ENCODE data around the gene PLCL2. TPM values are rescaled to one million over a fixed set of nuclear protein-coding genes. Genes with fewer than 3 reads are reported as not detected.

Gene PLCL2
- total RNA-seq, 2 experiments from 2014 or later = 53.2 to 58.0 TPM

DNA sequence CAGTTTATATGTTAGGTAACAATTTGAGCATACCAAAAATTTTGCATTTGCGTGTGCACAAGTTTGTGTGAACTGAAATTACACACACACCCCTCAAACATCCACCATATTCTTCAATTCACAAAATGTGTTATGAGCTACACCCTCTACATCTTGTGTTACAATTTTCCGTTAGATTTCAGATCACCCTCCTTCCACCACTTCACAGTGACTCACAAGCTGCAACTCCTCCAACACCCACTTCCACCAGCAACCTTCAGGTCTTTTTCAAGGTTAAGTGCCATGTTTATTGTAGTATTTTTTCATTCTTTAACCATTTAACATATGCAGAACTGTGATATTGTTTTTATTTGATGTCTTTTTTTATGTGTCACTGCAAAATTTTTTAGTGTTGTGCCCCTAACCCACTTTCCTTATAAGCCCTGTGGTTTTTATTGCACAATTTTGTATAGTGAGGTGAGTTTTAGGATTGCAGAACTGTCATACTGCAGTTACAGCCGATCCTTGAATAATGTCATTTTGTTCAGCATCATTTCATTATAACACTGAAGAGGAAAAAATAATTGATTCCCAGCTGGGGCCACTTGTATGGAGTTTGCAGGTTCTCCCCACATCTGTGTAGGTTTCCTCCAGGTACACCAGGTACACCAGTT, 148.9 kb downstream of the PLCL2 start:
- H3K27me3 Mint-ChIP-seq = no peaks in the 10 kb centered on the region
- POLR2A ChIA-PET = no interaction called here
- ATAC-seq (ENCODE audit: low read depth) (peak; percentile 56), DNase-seq (no peak)
- no peaks in the 10 kb centered on the region for H3K9me3 Mint-ChIP-seq
- H3K36me3 Mint-ChIP-seq = peaks cover 31% of the 10 kb centered on the region
- no peak overlapping the region for H3K27ac Mint-ChIP-seq
- H3K4me1 Mint-ChIP-seq = peaks cover 47% of the 10 kb centered on the region
- no peak overlapping the region for H3K4me3 Mint-ChIP-seq

DNA sequence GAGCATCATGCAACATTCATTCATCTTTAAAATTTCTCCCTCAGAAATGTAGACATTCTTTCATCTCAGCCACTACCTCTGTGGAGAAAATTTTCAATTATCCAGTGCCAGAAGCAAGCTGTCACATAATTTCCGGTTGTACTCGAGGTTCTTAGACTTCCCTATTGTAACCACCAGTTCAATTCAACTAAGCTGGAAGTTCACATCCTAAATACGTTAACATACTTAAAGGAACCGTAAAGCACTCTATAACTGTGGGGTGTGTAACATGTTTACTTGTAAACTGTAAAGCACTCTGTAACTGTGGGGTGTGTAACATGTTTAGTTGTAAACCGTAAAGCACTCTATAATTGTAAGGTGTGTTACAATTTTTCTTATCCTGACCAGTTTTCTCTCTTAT, 150.3 kb downstream of the PLCL2 start:
- ATAC-seq (ENCODE audit: low read depth) = no peak
- H3K9me3 Mint-ChIP-seq = no peaks in the 10 kb centered on the region

DNA sequence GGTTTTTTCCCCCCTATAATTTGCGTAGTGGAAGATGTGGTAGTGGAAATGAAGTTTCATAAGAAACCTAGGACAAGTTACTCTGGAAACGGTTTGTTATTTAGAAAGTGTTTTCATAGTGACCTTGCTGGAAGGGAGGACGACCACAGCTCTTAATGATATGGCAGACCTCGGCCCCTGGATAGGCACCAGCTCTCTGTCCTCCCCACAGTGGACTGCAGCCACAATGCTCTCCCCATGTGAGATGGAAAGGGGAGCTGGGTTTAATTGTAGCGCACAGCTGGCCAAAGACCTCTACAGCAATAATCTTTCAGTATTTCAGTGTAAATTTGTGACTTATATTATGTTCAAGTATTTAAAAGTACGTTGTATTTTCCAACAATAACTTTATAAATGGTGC, 151.2 kb downstream of the PLCL2 start:
- no peak for ATAC-seq (ENCODE audit: low read depth)
- H3K36me3 Mint-ChIP-seq = peaks cover 35% of the 10 kb centered on the region
- peaks cover 44% of the 10 kb centered on the region for H3K4me1 Mint-ChIP-seq
- POLR2A ChIA-PET = interaction anchor here (1.4 kb wide), 1 partner anchor 152 kb away, joined by 3 read pairs; no protein-coding TSS in a partner anchor
- H3K9me3 Mint-ChIP-seq = no peaks in the 10 kb centered on the region
- no peaks in the 10 kb centered on the region for H3K27me3 Mint-ChIP-seq
- H3K27ac Mint-ChIP-seq = no peak overlapping the region
- H3K4me3 Mint-ChIP-seq = no peak overlapping the region
- no peak for DNase-seq

More for the DNA sequence above, 150.3 kb downstream of the PLCL2 start:
- Mint-ChIP-seq H3K27me3 (no peaks in the 10 kb centered on the region), H3K4me3 (no peak overlapping the region), H3K36me3 (peaks cover 31% of the 10 kb centered on the region), H3K27ac (peak overlapping the region; percentile 22), H3K4me1 (peaks cover 49% of the 10 kb centered on the region)
- POLR2A ChIA-PET = interaction anchor here (1.4 kb wide), 1 partner anchor 151 kb away, joined by 3 read pairs; no protein-coding TSS in a partner anchor
- no peak for DNase-seq

DNA sequence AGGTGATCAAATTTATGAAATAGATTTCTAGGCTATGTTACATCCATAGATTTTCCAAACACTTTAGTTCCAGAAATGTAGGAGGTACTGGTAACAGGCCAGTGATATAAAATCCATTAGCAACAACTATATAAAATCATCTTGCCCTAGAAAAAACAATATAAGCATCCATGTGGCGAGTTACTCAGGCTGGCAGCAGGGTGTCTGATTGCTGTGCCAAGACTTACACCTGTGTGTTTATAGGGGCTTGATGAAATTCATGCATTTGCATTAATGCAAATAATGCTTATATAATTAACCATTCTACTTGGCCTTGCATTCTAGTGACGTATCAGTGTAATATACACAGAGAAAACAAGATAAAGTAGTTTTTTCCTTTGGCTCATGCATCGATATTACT, 153.4 kb downstream of the PLCL2 start:
- no peaks in the 10 kb centered on the region for H3K27me3 Mint-ChIP-seq
- H3K36me3 Mint-ChIP-seq = peaks cover 40% of the 10 kb centered on the region
- H3K4me3 Mint-ChIP-seq = no peak overlapping the region
- no peak overlapping the region for H3K27ac Mint-ChIP-seq
- DNase-seq (no peak), ATAC-seq (ENCODE audit: low read depth) (no peak)
- peaks cover 32% of the 10 kb centered on the region for H3K4me1 Mint-ChIP-seq
- POLR2A ChIA-PET = no interaction called here
- no peaks in the 10 kb centered on the region for H3K9me3 Mint-ChIP-seq

DNA sequence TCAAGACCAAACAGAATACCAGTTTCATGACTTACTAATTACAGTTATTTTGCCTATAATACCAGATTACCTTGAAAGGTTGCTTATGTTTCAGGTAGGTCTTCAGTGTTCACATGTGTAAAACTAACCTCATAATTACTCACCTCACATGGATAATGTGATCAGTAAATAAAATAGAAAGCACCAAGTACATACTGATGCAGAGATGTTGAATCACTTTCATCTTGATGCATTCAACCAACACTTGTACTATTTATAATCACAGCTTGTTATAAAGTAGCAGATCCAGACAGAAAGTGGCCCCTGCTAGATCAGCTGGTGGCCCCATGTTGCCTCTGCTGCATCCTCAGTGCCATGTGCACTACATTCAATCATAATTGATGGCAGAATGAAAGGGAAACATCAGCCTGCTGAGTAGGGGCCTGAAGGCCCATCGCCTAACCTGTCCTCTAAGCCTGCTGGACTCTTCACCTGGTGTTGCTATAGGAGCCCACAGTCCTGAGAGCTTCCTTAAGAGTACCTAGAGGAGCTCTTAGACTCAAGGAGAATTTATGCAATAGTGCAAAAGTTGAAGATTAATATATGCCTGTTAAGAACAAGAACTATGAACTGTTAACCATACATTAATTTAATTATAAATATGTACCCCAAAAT, 154.3 kb downstream of the PLCL2 start:
- Mint-ChIP-seq H3K4me3 (no peak overlapping the region), H3K4me1 (peaks cover 27% of the 10 kb centered on the region), H3K27ac (no peak overlapping the region), H3K36me3 (peaks cover 45% of the 10 kb centered on the region), H3K27me3 (no peaks in the 10 kb centered on the region), H3K9me3 (no peaks in the 10 kb centered on the region)
- no peak for DNase-seq
- no peak for ATAC-seq (ENCODE audit: low read depth)
- POLR2A ChIA-PET = no interaction called here

DNA sequence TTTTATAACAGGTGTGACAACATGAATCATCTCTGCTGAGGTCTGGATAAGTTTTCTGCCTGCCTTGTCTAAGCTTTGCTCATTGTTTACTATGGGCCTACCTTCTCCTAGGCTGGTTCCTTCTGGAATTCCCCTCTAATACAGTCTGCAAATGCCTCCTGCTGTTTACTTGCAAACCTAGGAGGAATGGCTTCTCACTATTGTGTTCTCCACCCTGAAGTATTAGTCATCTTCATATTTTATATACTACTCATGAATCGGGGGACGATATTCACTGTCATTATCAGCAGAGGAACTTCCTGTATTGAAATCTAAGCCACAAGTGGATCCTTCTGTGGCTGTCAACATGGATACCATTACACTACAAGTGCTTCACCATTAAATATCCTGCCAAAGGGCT, 154.8 kb downstream of the PLCL2 start:
- H3K27ac Mint-ChIP-seq = peak overlapping the region; percentile 68

DNA sequence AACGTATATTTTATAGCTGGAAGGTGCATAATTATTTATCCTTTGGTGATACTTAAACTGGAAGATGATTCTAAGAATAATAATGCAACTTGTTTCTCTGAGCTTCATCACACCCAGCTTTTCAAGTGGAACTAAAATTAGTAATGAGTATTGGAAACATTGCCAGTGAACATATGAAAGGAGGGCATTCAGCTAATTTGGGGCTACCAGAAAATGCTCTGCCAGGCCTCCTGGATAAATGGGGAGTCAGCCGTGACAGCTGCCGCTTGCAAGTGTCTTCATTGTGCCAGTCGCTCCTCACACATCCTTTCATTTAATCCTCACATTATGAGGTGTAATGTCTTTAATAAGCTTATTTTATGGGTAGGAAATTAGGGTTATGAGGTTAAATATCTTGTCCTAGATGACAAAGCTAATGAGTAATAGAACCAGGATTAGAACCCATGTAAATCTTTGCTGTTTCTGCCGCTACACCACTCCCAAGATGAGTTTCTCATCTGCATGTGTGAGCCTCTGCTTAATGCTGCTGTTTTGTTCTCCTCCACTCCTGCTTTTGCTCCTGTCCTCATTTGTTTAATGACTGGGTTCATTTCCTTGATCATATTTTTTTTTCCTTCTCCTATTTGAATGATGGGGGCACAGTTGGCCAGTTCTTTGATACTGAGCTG, 155.7 kb downstream of the PLCL2 start:
- ATAC-seq (ENCODE audit: low read depth) (no peak), DNase-seq (no peak)
- Mint-ChIP-seq H3K27ac (no peak overlapping the region), H3K4me3 (no peak overlapping the region), H3K4me1 (peaks cover 17% of the 10 kb centered on the region), H3K9me3 (no peaks in the 10 kb centered on the region), H3K36me3 (peaks cover 44% of the 10 kb centered on the region), H3K27me3 (no peaks in the 10 kb centered on the region)
- POLR2A ChIA-PET = interaction anchor here (0.7 kb wide), 1 partner anchor 156 kb away, joined by 3 read pairs; the partner anchor contains the start of gene PLCL2

More for the DNA sequence above, 154.8 kb downstream of the PLCL2 start:
- ATAC-seq (ENCODE audit: low read depth) (no peak), DNase-seq (no peak)
- H3K36me3 Mint-ChIP-seq = peaks cover 45% of the 10 kb centered on the region
- POLR2A ChIA-PET = no interaction called here
- H3K4me1 Mint-ChIP-seq = peaks cover 24% of the 10 kb centered on the region
- H3K27me3 Mint-ChIP-seq = no peaks in the 10 kb centered on the region
- H3K4me3 Mint-ChIP-seq = no peak overlapping the region
- H3K9me3 Mint-ChIP-seq = no peaks in the 10 kb centered on the region

DNA sequence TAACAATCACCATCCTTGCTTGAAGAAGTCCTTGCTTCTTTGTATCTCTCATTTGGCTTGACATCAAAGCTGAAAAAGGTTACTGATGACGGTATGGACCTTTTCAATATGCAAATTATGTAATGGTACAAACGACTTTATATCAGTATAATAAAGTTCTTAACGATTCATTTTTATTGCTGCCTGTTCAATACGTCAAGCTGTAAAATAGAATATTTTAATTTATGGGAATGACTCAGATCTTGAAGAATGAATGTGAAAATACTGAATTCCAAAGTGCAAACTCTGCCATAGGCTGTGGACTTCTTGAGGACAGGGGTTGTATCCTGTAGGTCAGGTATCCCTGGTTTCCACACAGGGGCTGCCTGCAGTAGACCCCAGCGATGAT, 156.2 kb downstream of the PLCL2 start:
- H3K36me3 Mint-ChIP-seq = peaks cover 44% of the 10 kb centered on the region
- ATAC-seq (ENCODE audit: low read depth) (no peak), DNase-seq (no peak)
- POLR2A ChIA-PET = no interaction called here
- no peaks in the 10 kb centered on the region for H3K27me3 Mint-ChIP-seq
- H3K4me3 Mint-ChIP-seq = no peak overlapping the region
- H3K9me3 Mint-ChIP-seq = no peaks in the 10 kb centered on the region
- peaks cover 15% of the 10 kb centered on the region for H3K4me1 Mint-ChIP-seq
- H3K27ac Mint-ChIP-seq = no peak overlapping the region

DNA sequence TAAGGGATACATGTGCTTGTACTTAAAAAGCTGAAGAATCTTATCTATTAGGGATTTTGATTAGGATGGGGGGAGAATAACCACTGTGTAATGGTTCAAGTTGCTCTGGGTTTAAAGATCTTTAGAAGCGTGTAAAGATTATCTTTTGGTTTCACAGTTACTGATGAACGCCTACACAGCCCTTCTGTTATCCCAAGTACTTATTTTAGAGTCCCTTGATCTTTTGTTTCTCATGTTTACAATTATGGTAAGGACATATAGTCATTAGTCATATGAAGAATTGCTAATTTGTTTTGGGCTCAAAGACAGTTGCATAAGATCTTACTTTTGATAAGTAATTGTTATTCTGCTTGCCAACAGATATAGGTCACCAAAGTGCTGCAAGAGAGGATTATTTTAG, 160.1 kb downstream of the PLCL2 start:
- ATAC-seq (ENCODE audit: low read depth) (no peak), DNase-seq (no peak)
- Mint-ChIP-seq H3K9me3 (peaks cover 8% of the 10 kb centered on the region), H3K4me1 (peaks cover 16% of the 10 kb centered on the region), H3K4me3 (no peak overlapping the region), H3K36me3 (peaks cover 59% of the 10 kb centered on the region), H3K27ac (no peak overlapping the region), H3K27me3 (no peaks in the 10 kb centered on the region)
- POLR2A ChIA-PET = no interaction called here

DNA sequence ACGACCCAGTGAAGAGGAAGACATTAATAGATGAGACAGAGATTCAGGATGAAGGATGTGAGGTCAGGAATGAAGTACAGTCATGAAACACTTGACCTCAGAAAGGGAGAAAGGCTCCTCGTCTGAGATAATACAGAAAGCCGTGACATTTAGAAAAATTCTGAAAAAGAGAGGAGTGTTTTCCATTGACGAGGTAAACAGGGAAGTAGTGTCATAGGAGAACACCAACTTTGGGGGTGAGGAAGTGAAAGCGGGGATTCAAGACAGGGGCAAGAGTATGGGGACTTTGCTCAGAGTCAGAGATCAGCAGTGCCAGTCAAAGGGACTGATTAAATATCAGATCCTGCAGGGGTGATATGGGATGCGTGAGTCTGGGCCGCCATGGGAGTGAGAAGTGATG, 160.9 kb downstream of the PLCL2 start:
- DNase-seq = no peak
- no peak for ATAC-seq (ENCODE audit: low read depth)
- no peaks in the 10 kb centered on the region for H3K27me3 Mint-ChIP-seq
- H3K9me3 Mint-ChIP-seq = peaks cover 11% of the 10 kb centered on the region
- POLR2A ChIA-PET = no interaction called here
- H3K36me3 Mint-ChIP-seq = peaks cover 65% of the 10 kb centered on the region
- peaks cover 15% of the 10 kb centered on the region for H3K4me1 Mint-ChIP-seq
- no peak overlapping the region for H3K4me3 Mint-ChIP-seq
- H3K27ac Mint-ChIP-seq = peak overlapping the region; percentile 13

DNA sequence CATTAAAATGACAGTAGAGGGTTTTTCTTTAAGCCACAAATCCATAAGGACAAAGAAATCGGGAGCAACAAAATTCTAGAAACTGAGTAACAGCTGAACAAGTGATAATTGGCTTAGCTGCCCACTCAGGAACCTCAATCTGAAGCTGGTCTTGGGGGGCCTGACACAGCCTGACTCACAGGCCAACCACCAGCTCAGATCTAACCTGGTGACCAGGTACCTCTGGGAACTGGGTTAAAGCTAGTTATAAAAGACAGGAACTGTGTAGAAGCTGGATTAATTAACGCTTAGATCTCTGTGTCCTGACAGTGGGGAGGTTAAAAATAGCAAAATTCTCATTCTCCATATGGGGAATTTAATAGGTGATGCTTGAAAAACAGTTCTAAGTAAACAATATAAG, 161.9 kb downstream of the PLCL2 start:
- no peak overlapping the region for H3K4me3 Mint-ChIP-seq
- DNase-seq = no peak
- peaks cover 11% of the 10 kb centered on the region for H3K9me3 Mint-ChIP-seq
- POLR2A ChIA-PET = no interaction called here
- no peaks in the 10 kb centered on the region for H3K27me3 Mint-ChIP-seq
- ATAC-seq (ENCODE audit: low read depth) = no peak
- no peak overlapping the region for H3K27ac Mint-ChIP-seq
- peaks cover 14% of the 10 kb centered on the region for H3K4me1 Mint-ChIP-seq
- H3K36me3 Mint-ChIP-seq = peaks cover 66% of the 10 kb centered on the region

DNA sequence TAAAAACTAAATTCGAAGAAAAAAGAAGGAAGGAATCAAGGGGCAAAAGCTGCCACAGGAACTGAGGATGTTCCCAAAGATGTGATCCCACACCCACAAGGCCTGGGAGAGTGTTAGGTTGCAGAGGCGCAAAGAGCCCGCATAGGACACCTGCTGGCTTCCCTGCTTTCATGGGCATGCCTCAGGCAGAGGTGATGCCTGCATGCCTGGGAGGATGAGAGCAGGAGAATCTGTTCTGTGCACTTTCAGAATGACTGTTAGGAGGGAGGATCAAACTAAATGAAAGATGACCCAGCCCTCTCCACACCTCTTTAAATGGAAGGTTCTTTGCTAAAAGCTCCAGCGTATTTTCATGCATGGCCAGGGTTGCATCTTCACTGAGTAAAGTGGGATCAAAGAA, 162.4 kb downstream of the PLCL2 start:
- no peak for ATAC-seq (ENCODE audit: low read depth)
- peaks cover 11% of the 10 kb centered on the region for H3K9me3 Mint-ChIP-seq
- POLR2A ChIA-PET = no interaction called here
- H3K27ac Mint-ChIP-seq = no peak overlapping the region
- DNase-seq = no peak
- H3K4me1 Mint-ChIP-seq = peaks cover 14% of the 10 kb centered on the region
- peaks cover 71% of the 10 kb centered on the region for H3K36me3 Mint-ChIP-seq
- no peak overlapping the region for H3K4me3 Mint-ChIP-seq
- H3K27me3 Mint-ChIP-seq = no peaks in the 10 kb centered on the region

DNA sequence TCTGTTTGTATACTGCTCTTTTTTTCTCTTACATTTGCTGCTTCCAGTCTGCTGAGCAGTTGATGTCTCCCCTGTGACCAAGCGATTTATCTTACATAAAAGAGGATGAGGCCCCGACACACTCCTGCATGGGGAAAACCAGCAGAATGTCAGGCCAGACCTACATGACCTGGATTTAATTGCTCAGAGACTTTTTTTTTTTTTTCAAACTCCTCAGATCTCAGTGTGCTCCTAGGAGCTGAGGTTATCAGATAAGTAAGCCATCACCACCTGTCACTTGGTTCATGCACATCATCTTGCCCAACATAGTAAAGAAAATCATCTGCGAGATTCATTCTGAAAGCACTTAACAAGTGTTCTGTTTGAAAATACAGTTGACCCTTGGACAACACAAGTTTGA, 163.1 kb downstream of the PLCL2 start:
- DNase-seq = no peak
- Mint-ChIP-seq H3K9me3 (peaks cover 14% of the 10 kb centered on the region), H3K4me1 (peaks cover 12% of the 10 kb centered on the region), H3K27ac (no peak overlapping the region), H3K36me3 (peaks cover 72% of the 10 kb centered on the region), H3K4me3 (no peak overlapping the region), H3K27me3 (no peaks in the 10 kb centered on the region)
- ATAC-seq (ENCODE audit: low read depth) = no peak
- POLR2A ChIA-PET = no interaction called here

DNA sequence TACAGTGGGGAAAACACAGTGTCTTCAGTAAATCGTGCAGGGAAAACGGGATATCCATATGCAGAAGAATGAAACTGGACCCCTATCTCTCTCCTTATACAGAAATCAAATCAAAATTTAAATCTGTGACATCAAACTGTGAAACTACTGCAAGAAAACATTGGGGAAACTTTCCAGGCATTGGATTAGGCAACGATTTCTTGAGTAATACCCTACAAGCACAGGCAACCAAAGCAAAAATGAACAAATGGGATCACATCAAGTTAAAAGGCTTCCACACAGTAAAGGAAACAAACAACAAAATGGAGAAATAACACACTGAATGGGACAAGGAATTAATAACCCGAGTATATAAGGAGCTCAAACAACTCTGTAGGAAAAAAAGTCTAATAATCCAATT, 165.3 kb downstream of the PLCL2 start:
- Mint-ChIP-seq H3K27ac (no peak overlapping the region), H3K27me3 (no peaks in the 10 kb centered on the region), H3K36me3 (peaks cover 83% of the 10 kb centered on the region), H3K9me3 (peaks cover 21% of the 10 kb centered on the region), H3K4me3 (no peak overlapping the region), H3K4me1 (peaks cover 20% of the 10 kb centered on the region)
- ATAC-seq (ENCODE audit: low read depth) (no peak), DNase-seq (no peak)
- POLR2A ChIA-PET = no interaction called here

Data from activated naive CD8-positive, alpha-beta T cell treated with anti-CD3 and anti-CD28 coated beads, Interleukin-2, amount 10 ng/mL, durations not matched to agents 7 days and 5 days (primary cell).